Fibroblast of gingiva (primary cell): ENCODE measurements around the gene MTOR.

Source experiments
- DNase-seq: peaks from one replicate; pipeline ENCODE4 v3.0.0-alpha.2; 2011; ENCODE audit warnings: low read depth

Gene MTOR

DNA sequence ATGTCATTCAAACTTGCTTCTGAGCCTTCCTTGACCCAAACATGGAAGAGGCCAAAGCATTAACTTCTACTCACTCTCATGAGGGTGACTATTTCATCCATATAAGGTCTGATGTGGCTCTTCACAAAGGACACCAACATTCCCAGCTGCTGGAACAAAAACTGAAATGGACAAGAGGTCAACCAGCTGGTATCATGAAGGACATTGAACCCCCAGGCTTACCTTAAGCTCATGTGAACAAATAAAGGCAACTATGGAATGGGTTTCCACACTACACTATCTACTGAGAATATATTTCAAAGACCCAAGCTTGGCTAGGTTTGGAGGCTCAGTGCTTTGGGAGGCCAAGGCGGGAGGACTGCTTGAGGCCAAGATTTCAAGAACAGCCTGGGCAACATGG is 46.3 kb downstream of the MTOR start:
- DNase-seq: no peak

- DNase-seq: no peak
Observed at GRCh38 chr1:11215381-11216005, 46.9 kb downstream of the MTOR start.

GRCh38 chr1:11214698-11215380 is 47.5 kb downstream of the MTOR start:
- no peak for DNase-seq

DNA sequence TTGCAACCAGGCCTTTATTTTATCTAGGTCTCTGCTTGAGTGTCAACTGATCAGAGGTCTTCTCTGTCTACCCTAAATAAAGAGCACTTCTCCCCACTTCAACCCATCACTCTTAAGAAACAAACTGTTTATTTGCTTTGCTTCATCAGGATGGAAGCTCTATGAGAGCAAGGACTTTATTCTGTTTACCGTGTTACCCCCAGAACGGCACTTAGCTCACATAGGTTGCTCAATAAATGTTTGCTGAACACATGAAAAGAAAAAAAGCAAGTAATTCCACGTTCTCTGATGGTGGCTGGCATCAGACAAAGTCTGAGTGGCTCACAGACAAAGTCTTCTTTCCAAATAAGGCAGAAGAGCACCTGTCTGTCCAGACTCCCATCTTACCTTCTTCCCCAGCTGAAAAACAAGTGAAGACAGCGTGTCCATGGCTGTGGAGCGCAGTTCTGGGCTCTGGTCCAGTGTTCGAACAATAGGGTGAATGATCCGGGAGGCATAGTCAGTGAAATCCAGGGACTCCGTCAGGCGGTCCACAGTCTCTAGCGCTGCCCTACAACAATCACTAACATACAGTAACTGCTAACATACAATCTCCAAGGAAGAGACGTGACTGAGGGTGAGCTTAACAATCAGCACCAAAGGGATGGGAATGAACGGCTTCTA is 50.3 kb downstream of the MTOR start:
- DNase-seq: no peak

DNA sequence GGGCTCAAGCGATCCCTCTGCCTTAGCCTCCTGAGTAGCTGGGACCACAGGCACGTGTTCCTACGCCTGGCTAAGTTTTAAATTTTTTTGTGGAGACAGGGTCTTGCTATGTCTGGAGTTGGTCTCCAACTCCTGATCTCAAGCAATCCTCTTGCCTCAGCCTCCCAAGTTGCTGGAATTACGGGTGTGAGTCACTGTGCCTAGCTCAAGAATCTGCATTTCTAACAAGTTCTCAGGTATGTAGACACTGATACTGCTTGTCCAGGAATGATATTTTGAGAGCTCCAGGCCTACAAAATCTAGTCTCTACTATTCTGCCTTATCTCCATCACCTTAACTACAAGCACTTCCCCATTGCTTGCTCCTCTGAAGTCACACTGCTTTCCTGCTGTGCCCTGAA is 50.9 kb downstream of the MTOR start:
- DNase-seq: no peak

- no peak for DNase-seq
Observed at GRCh38 chr1:11207898-11208611, 54.3 kb downstream of the MTOR start.

GRCh38 chr1:11204396-11205190 is 57.8 kb downstream of the MTOR start:
- peak; percentile 79 for DNase-seq

GRCh38 chr1:11198851-11199594 is 63.3 kb downstream of the MTOR start:
- DNase-seq: no peak

DNA sequence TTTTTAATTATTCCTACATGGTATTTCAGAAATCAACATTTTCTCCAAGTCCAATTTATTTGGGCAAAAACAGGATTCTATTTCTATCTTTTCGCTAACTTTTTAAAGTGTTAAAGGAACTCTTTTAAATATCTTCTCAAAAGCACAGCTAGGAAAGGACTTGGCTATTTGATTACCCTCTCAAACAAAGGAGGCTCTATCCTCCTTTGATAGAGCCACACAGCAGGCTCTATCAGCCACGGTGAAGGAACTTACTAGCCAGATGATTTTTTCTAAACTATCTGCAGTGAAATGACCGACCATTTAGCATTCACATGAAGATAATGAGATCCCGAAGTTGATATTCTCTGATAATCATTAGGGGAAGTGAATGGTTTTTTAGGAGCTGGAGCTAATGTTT is 64.1 kb downstream of the MTOR start:
- no peak for DNase-seq

DNA sequence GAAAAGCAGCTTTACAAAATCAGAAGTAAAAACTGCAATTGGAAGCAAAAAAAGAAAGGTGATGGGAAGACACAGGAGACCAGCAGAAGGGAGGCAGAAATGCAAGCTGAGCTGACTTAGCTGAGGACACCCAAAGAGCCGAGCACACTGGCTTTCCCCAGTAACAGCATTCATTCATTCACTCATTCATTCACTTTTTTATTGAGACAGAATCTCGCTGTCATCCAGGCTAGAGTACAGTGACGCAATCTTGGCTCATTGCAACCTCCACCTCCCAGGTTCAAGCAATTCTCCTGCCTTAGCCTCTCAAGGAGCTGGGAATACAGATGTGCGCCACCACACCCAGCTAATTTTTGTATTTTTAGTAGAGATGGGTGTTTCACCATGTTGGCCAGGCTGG is 65.0 kb downstream of the MTOR start:
- DNase-seq: no peak

DNA sequence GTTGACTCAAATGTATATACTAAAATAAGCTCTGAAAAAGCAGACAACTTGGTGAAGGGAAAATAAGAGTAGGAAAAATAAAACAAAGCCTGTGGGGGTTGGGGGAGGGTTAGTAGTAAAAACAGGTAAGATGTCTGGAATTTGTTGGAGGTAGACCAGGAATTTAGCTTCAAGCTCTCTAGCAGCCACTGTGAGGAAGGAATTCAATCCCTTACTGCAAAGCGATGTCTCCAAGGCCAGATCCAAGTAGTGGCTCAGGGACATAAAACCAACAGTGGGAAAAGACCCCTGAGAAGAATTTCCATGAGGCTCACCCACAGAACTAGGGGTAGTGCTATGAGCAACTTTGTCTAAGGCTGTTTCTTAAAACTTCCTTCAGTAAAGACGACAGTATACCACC is 65.4 kb downstream of the MTOR start:
- no peak for DNase-seq

DNA sequence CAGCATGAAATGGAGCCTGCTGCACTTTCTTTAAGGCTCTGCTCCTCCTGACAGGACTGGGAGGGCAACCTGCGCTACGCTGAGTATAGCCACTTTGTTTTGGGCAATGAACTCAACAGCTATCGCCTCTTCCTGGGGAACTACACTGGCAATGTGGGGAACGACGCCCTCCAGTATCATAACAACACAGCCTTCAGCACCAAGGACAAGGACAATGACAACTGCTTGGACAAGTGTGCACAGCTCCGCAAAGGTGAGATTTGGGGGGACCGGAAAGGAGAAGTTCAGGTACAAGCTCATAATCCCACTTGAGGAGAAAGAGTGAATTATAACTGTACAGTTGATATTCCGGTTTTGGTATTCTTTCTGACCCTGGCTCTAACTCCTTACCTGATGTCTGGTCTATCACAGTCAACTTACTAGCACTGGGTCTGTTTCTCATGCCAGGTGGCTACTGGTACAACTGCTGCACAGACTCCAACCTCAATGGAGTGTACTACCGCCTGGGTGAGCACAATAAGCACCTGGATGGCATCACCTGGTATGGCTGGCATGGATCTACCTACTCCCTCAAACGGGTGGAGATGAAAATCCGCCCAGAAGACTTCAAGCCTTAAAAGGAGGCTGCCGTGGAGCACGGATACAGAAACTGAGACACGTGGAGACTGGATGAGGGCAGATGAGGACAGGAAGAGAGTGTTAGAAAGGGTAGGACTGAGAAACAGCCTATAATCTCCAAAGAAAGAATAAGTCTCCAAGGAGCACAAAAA is 67.8 kb downstream of the MTOR start:
- DNase-seq: no peak

- DNase-seq: no peak
Observed at GRCh38 chr1:11193376-11193775, 69.0 kb downstream of the MTOR start.

- DNase-seq: no peak
Observed at GRCh38 chr1:11188858-11189451, 73.4 kb downstream of the MTOR start, which contains the start of gene ANGPTL7. Gene ANGPTL7 (plus strand): TSS chr1:11189355. CDS start chr1:11189580, 225 bp downstream.

DNA sequence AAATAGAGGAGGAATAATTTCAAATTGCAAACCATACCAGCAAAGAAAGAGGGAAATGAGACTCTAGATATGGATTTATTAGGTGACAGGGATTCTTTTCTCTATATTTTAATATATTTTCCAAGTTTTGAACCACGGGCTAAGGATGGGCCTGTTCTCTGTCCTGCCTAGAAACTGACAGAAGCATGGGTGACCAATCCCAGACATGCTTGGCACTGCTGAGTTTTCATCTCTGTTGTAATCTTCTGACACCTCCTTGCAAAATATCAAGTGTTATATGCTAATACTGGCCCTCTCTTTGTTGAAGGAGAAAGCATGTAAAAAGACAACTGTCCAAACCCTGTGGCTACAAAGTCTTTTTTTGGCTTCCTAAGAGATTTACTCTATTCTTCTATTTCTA is 74.0 kb downstream of the MTOR start:
- DNase-seq: peak; percentile 16

DNA sequence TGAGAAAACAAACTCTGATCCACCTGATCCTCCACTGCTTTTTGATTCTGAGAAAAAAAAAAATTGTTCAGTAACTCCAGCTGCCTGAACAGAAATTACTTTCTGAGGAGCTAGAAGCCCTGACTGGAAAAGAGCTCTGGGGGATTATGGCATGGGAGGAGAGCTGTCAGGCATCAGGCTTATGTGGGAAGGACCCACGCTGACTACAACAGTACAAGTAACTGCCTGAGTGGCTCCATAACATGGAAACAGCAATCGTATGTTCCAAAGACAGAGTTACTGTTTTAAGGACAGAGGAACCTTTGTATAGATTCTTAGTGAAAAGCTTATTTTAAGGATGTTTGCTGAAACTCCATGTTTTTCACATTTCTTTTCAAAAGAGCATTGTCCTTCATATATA is 74.4 kb downstream of the MTOR start:
- DNase-seq: no peak

DNA sequence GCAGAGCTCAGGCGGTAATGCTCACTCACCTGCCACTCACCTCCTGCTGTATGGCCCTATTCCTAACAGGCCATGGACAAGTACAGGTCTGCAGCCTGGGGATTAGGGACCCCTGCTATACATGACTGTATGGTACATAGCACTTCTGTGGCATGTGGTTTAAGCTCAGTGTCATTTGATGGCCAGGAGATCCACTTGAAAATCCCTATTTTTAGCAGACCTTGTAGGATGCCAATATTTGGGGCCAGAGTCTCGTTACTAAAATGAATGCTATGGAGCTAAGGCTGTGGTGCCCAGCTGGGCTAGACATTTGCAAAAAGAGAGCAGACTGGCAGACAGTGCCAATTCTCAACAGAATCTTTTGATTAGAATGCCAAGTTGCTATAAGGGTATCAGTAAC is 74.9 kb downstream of the MTOR start:
- DNase-seq: no peak

GRCh38 chr1:11187000-11187399 is 75.4 kb downstream of the MTOR start:
- no peak for DNase-seq

DNA sequence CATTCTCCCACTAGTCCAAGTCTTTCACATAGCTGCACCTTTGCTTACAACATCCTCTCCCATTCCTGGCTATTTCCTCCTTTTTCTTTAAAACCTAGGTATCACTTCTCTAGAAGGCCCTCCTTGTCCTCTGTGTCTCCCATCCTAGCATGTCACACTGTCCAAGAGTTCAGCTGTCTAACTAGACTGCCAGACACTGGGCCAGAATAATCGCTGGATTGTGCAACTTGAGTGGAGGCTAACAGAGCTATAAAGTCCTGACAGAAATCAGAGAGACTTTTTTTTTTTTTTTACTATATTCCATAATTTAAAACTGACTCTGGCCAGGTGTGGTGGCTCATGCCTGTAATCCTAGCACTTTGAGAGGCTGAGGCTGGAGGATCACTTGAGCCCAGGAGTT is 77.4 kb downstream of the MTOR start:
- no peak for DNase-seq

- no peak for DNase-seq
Observed at GRCh38 chr1:11182884-11183283, 79.5 kb downstream of the MTOR start.
